Stimulated activated CD4-positive, alpha-beta T cell treated with anti-CD3 and anti-CD28 coated beads, TNF-alpha, amount 100 ng/mL, for 48 hours (primary cell): ENCODE data around the gene DBR1.
A peak's percentile ranks its signal among the peaks of the same experiment; 100 is the strongest.
"Not testable (repeated sequence)": the region's sequence is repeated elsewhere in the genome, so short reads cannot be mapped to it uniquely, and the experiment has no call there.

Experiments used
- DNase-seq, 3 donors: peaks; one replicate each; pipeline ENCODE4 v3.0.0-alpha.2; 2020; ENCODE audit warnings: low read depth in 3 of 3

Gene DBR1

GRCh38 chr3:138186803-138187295 is 12.1 kb upstream of the DBR1 start:
- peak; percentile 72 to 84 (median 79) for DNase-seq

GRCh38 chr3:138186221-138186620 is 11.5 kb upstream of the DBR1 start:
- no peak for DNase-seq

GRCh38 chr3:138184994-138185393 is 10.3 kb upstream of the DBR1 start:
- no peak for DNase-seq

GRCh38 chr3:138180375-138181029 is 5.8 kb upstream of the DBR1 start:
- DNase-seq: no peak

- no peak for DNase-seq
These were observed 826 bp downstream of the DBR1 start for GRCh38 chr3:138173769-138174420.

- no peak for DNase-seq
These were observed 2.1 kb downstream of the DBR1 start for GRCh38 chr3:138172625-138173024.

- DNase-seq: no peak
These were observed 9.7 kb downstream of the DBR1 start for GRCh38 chr3:138165061-138165460.

GRCh38 chr3:138157743-138158142 is 17.0 kb downstream of the DBR1 start:
- no peak for DNase-seq

- no peak for DNase-seq
These were observed 20.2 kb downstream of the DBR1 start for GRCh38 chr3:138154534-138154933.

GRCh38 chr3:138148503-138148902 is 26.2 kb downstream of the DBR1 start:
- no peak for DNase-seq

GRCh38 chr3:138142181-138142580 is 32.5 kb downstream of the DBR1 start:
- DNase-seq: not testable (repeated sequence)

- DNase-seq: no peak
These were observed 33.8 kb downstream of the DBR1 start for GRCh38 chr3:138140940-138141339.

GRCh38 chr3:138139691-138140090 is 35.0 kb downstream of the DBR1 start:
- no peak for DNase-seq

- DNase-seq: no peak
These were observed 36.9 kb downstream of the DBR1 start for GRCh38 chr3:138137861-138138260.

- no peak for DNase-seq
These were observed 38.5 kb downstream of the DBR1 start for GRCh38 chr3:138136201-138136600.

GRCh38 chr3:138135833-138136194 is 38.9 kb downstream of the DBR1 start:
- no peak for DNase-seq

GRCh38 chr3:138135146-138135832 is 39.4 kb downstream of the DBR1 start:
- no peak for DNase-seq

GRCh38 chr3:138132239-138132638 is 42.5 kb downstream of the DBR1 start, which contains the start of gene A4GNT:
Gene A4GNT (minus strand): TSS chr3:138132390. CDS start chr3:138131256, 1,134 bp downstream.
- no peak for DNase-seq

- no peak for DNase-seq
These were observed 46.9 kb downstream of the DBR1 start for GRCh38 chr3:138127636-138128365.

GRCh38 chr3:138125548-138126221 is 49.0 kb downstream of the DBR1 start:
- DNase-seq: no peak

GRCh38 chr3:138124706-138125355 is 49.9 kb downstream of the DBR1 start:
- no peak for DNase-seq
